Mucosa of gallbladder (tissue), 1 donor: Measurements from ENCODE around the gene ARHGEF7. TPM values are rescaled to one million over a fixed set of nuclear protein-coding genes. Genes with fewer than 3 reads are reported as not detected.
"Not testable (repeated sequence)": the region's sequence is repeated elsewhere in the genome, so short reads cannot be mapped to it uniquely, and the experiment has no call there.

Experiments
- DNase-seq: peaks from one replicate; pipeline ENCODE4 v3.0.0-alpha.2; 2020; ENCODE audit warnings: low spot score
- total RNA-seq: library from RNA; stranded (reverse); gene quantifications from one replicate; pipeline ENCODE4 v1.2.1, GENCODE V29; 2021
- donor health status: DM: no; HTN: no; CAD: no.

The ARHGEF7 gene
- total RNA-seq, 1 donor from 2014 or later, result 70.7 TPM

GRCh38 chr13:111252446-111253364 is 137.6 kb downstream of the ARHGEF7 start:
- no peak for DNase-seq

- no peak for DNase-seq
These were observed 138.3 kb downstream of the ARHGEF7 start for GRCh38 chr13:111253365-111253872.

- DNase-seq, result no peak
These were observed 140.2 kb downstream of the ARHGEF7 start for GRCh38 chr13:111255228-111255790.

GRCh38 chr13:111256458-111256857 is 141.3 kb downstream of the ARHGEF7 start:
- DNase-seq, result no peak

- DNase-seq, result no peak
These were observed 141.8 kb downstream of the ARHGEF7 start for GRCh38 chr13:111256946-111257345.

- DNase-seq, result not testable (repeated sequence)
These were observed 142.8 kb downstream of the ARHGEF7 start for GRCh38 chr13:111257899-111258298.

- no peak for DNase-seq
These were observed 143.5 kb downstream of the ARHGEF7 start for GRCh38 chr13:111258637-111259036.

GRCh38 chr13:111259058-111259457 is 143.9 kb downstream of the ARHGEF7 start:
- no peak for DNase-seq

- no peak for DNase-seq
These were observed 146.2 kb downstream of the ARHGEF7 start for GRCh38 chr13:111261326-111261725.

GRCh38 chr13:111262281-111262680 is 147.2 kb downstream of the ARHGEF7 start:
- DNase-seq, result no peak

GRCh38 chr13:111262715-111263114 is 147.6 kb downstream of the ARHGEF7 start:
- DNase-seq, result no peak

- no peak for DNase-seq
These were observed 148.5 kb downstream of the ARHGEF7 start for GRCh38 chr13:111263566-111263965.

GRCh38 chr13:111265006-111265700 is 150.0 kb downstream of the ARHGEF7 start:
- no peak for DNase-seq

GRCh38 chr13:111265701-111266035 is 150.6 kb downstream of the ARHGEF7 start:
- no peak for DNase-seq

GRCh38 chr13:111267205-111267604 is 152.1 kb downstream of the ARHGEF7 start:
- DNase-seq, result no peak

- no peak for DNase-seq
These were observed 152.7 kb downstream of the ARHGEF7 start for GRCh38 chr13:111267784-111268183.

GRCh38 chr13:111269508-111269907 is 154.4 kb downstream of the ARHGEF7 start:
- no peak for DNase-seq

GRCh38 chr13:111270126-111270525 is 155.0 kb downstream of the ARHGEF7 start:
- no peak for DNase-seq

- no peak for DNase-seq
These were observed 155.9 kb downstream of the ARHGEF7 start for GRCh38 chr13:111270765-111271698.

GRCh38 chr13:111272117-111272516 is 157.0 kb downstream of the ARHGEF7 start:
- DNase-seq, result no peak

- no peak for DNase-seq
These were observed 160.3 kb downstream of the ARHGEF7 start for GRCh38 chr13:111275382-111275781.
